GM19467 (cell line): ENCODE results near the gene PAGE3.

ENCODE experiments used
- ATAC-seq: cut with Tn5 transposase; IDR thresholded peaks from one replicate; pipeline ENCODE4 v1.9.1; 2021; ENCODE audit warnings: mild to moderate bottlenecking, moderate library complexity; ENCODE audit not compliant: unreplicated experiment

Gene PAGE3

GRCh38 chrX:55264816-55265215 is at the start of gene PAGE3:
Gene PAGE3 (minus strand): TSS chrX:55264916. CDS start chrX:55263903, 1,013 bp downstream.
- ATAC-seq: no peak

- no peak for ATAC-seq
Observed at GRCh38 chrX:55312655-55313054, 47.9 kb upstream of the PAGE3 start.

- ATAC-seq: no peak
Observed at GRCh38 chrX:55290963-55291362, 26.2 kb upstream of the PAGE3 start.

GRCh38 chrX:55279832-55280231 is 15.1 kb upstream of the PAGE3 start:
- ATAC-seq: no peak

GRCh38 chrX:55260806-55261205 is 3.9 kb downstream of the PAGE3 start:
- no peak for ATAC-seq

- ATAC-seq: no peak
Observed at GRCh38 chrX:55253528-55253927, 11.2 kb downstream of the PAGE3 start.

- ATAC-seq: no peak
Observed at GRCh38 chrX:55240788-55241340, 23.9 kb downstream of the PAGE3 start.

GRCh38 chrX:55220119-55220794 is 44.5 kb downstream of the PAGE3 start, which contains the start of gene PAGE5:
Gene PAGE5 (plus strand): TSS chrX:55220346. CDS start chrX:55221383, 1,037 bp downstream.
- no peak for ATAC-seq

GRCh38 chrX:55213381-55213780 is 51.3 kb downstream of the PAGE3 start:
- ATAC-seq: no peak

- ATAC-seq: no peak
Observed at GRCh38 chrX:55210931-55211677, 53.6 kb downstream of the PAGE3 start.
